GM18873 (cell line): ENCODE results near the gene CHMP1A.

Source experiments
- ATAC-seq: cut with Tn5 transposase; IDR thresholded peaks from one replicate; pipeline ENCODE4 v1.9.1; 2021; ENCODE audit warnings: mild to moderate bottlenecking, moderate library complexity, moderate number of reproducible peaks; ENCODE audit not compliant: unreplicated experiment, low FRiP score

Gene CHMP1A

GRCh38 chr16:89629827-89630610 is 27.5 kb downstream of the CHMP1A start:
- no peak for ATAC-seq

- ATAC-seq = no peak
Observed at GRCh38 chr16:89624777-89625761, 32.4 kb downstream of the CHMP1A start.

- ATAC-seq = no peak
Observed at GRCh38 chr16:89623511-89624261, 33.8 kb downstream of the CHMP1A start.

GRCh38 chr16:89621698-89622409 is 35.7 kb downstream of the CHMP1A start:
- no peak for ATAC-seq

DNA sequence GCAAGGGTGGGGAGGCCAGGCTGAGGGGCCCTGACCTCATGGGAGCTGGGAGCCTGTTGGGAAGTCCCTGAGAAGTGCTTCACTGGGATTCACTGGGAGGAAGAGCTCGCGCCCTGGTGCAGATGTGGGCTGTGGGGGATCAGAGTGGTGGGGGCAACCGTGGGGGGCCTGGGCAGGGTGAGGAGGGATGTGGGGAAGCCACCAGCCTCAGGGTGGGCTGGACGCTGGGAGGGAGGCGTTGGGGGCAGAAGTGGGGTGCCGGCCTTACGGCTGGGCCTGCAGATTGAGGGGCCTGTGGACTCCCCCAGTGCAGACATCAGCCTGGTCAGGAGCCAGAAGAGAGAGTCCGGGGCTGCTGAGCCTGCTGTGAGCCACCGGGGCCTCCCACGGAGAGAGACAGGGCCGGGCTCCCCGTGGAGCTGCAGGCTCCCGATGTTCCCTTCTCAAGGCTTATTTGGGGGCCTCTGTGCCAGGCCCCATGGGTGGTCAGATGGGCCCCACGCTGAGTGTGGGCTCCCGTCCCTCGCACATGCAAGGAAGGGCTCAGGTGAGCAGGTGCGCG is 36.3 kb downstream of the CHMP1A start:
- no peak for ATAC-seq

- ATAC-seq = no peak
Observed at GRCh38 chr16:89620406-89620841, 37.1 kb downstream of the CHMP1A start.

DNA sequence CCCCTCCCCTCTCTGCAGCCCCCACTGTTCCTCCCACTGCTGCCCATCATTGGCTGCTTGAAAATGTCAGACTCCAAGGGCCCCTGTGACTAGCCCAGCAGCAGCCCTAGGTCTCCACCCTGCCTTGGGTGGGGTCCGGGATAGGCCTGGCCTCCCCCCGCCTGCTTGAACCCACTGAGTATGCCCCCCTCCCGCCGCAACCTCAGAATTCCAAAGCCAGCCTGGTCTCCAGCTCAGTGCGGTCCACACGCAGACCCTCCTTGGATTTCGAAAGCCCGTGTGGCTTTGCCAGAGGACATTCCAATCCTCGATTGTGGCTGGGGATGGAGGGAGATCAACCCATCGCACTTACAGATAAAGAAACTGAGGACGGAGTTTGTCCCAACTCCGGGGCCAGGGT is 37.7 kb downstream of the CHMP1A start:
- no peak for ATAC-seq

DNA sequence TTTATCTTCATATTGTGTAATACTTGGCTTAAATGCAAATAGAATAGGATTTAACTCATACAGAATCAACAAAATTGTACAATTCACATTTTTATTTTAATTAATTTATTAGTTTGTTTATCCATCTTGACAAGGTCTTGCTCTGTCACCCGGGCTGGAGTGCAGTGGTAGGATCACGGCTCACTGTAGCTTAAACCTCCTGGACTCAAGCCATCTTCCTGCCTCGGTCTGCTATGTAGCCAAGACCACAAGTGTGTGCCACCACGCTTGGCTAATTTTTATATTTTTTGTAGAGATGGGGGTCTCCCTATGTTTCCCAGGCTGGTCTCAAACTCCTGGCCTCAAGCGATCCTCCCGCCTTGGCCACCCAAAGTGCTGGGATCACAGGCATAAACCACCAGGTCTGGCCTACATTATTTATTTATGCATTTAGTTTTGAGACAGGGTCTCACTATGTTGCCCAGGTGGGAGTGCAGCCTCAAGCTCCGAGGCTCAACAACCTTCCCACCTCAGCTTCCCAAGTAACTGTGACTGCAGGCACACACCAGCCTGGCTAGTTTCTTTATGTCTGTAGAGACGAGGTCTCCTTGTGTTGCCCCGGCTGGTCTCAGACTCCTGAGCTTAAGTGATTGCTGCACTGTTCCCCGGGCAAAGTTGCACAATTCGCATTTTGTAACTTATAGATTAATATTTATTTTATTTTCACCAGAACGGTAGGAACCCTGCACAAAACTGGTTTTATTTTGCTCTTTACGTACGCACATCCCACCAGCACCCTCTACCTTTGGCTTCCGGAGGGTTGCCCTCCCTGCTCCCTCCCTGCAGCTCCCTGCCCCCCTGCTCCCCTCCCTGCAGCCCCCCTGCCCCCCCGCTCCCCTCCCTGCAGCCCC is 39.2 kb downstream of the CHMP1A start:
- no peak for ATAC-seq

DNA sequence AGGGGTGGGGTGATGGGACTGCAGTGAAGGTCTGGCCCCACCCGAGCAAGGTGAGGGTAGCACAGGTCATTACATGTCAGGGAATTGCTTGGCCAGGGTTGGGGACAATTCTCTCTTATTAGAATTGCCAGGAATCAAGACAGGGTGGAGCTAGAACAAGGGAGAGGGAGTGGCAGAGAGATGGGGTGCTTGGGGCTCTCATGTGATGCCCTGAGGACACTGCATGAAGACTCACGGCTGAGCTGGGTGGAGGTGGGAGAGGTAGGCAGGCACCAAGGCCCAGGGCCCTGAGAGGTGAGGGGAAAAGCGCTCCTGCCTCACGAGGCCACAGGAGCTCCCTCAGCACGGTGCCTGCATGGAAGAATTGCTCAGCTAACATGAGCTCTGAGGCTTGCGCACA is 40.5 kb downstream of the CHMP1A start:
- no peak for ATAC-seq

DNA sequence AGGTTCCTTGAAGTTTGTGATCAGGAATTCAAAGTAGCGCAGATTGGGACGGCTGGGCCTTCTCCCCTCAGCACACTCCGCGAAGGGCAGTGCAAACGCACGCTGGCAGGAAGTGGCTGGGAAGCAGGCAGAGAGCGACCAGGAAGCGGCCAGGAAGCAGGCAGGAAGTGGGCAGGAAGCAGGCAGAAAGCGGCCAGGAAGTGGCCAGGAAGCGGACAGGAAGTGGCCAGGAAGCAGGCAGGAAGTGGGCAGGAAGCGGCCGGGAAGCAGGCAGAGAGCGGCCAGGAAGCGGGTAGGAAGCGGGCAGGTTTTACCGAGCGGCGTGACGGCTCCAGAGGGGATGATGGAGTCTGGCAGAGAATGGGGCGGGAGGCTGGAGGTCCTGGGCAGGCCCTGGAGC is 40.9 kb downstream of the CHMP1A start:
- ATAC-seq = no peak

DNA sequence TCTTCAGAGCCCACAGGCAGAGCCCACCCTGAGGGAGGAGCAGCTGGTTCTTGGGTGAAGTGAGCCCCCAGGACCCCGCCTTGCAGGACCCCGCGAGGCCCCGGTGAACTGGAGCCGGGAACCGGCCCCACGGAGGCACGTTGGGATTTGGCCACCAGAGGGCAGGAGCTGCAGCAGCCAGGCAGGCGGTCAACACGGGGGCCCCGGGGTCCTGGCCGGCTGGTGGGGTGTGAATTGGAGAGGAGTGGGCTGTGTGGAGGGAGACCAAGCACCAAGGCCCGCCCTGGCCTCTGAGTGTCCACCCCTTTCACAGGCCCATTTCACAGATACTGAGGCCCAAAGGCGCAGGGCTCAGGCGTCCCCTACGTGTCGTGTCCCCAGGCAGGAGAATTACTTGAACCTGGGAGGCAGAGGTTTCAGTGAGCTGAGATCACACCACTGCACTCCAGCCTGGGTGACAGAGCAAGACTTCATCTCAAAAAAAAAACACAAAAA is 41.9 kb downstream of the CHMP1A start:
- no peak for ATAC-seq

DNA sequence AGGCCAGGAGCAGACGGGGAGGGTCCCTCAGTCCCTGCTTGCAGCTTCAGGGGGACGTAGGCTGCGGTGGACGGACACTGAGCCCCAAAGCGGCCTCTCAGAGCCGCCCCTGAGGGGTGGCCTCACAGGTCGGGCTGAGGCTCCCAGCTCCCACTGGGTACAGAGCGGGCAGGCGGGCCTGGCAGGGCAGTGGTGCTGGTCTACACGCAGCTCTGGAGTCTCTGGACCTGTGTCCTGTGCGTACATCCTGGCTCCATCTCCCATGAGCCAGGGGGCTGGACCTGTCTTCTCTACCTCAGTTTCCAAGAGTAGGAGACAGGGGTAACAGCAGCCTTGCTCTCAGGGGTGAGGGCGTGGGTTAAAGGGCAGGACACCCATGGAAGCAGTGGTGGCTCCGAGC is 42.3 kb downstream of the CHMP1A start:
- no peak for ATAC-seq

DNA sequence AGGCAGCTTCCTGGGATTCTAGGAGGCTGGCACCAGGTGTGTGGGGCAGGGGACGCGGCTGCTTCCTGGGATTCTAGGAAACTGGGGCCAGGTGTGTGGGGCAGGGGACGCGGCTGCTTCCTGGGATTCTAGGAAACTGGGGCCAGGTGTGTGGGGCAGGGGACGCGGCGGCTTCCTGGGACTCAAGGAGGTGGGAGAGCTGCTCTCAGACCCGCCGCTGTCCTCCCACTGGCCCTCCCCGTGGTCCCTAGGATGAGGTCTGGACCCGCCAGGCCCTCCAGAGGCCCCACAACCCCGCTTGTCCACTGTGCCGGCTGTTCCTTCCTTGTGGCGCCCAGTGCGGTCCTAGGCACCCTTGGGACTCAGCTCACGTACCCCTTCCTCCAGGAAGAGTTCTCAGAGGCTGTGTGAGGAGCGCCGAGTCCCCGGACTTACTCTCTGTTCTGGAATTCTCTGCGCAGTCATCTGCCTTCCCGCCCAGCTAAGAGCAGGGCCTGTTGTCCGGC is 43.5 kb downstream of the CHMP1A start:
- ATAC-seq = no peak

- ATAC-seq = no peak
Observed at GRCh38 chr16:89613231-89613953, 44.1 kb downstream of the CHMP1A start, which contains the start of gene DPEP1. Gene DPEP1 (plus strand): TSS chr16:89613642. CDS start chr16:89630411, 16,769 bp downstream.

DNA sequence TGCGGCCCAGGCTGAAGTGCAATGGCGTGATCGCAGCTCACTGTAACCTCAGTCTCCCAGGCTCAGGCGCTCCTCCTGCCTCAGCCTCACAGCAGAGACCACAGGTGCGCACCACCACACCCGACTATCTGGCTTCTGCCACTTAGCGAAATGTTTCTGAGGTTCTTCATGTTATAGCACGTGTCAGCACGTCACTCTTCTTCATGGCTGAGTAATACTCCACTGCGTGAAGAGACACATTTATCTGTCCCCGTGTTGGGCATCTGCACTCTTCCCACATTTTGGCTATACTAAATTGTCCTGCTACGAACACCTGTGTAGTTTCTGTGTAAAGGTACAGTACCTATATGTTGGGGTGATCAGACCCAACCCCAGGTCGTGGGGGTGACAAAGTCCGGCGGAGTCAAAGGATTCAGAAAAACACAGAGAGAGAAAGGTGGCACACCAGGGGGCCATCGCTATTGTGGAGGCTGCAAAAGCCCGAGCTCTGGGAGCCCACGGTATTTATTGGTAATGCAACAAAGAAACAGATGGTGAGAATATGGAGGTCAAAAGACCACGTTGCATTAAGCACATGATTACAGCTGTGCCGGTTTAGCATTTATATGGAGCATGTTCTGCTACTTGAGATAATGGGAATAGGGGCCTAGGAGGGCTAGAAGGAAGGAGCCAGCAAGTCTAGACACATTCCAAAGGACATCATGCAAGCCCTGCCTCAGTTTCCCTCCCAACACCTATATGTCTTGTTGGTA is 44.9 kb downstream of the CHMP1A start:
- no peak for ATAC-seq

DNA sequence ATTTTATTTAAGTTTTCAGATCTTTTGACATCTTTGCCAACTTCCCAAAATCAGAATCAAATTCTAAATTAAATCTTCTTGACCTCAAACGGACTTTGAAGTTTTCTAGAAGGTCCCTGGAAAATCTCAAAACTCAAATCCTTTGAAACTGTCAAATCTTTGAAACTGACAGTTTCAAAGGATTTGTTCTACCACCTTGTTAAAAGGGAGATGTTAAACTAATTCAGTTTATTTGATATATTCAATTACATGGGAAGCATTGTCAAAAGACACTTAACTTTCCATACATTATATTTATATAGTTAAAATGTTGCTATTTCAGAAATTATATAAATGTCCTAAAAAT is 47.4 kb downstream of the CHMP1A start:
- ATAC-seq = no peak
